Measurements from ENCODE around the gene KIFBP.

The KIFBP gene

DNA sequence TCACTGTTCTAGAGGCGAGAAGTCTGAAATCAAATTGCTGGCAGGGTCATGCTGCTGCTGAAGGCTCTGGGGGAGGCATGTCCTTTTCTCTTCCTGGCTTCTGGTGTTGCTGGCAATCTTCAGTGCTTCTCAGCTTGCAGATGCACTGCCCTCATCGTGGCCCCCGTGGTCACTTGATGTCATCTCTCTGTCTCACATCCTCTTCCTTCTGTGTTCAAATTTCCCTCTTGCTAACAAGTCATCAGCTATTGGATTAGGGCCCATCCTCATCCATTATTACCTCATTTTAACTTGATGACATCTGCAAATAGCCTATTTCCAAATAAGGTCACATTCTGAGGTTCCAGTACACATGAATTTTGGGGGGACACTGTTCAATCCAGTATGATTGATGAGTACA lies 62.7 kb downstream of the KIFBP start:
- Mint-ChIP-seq H3K4me1 (ENCODE audit: low read depth) (peaks cover 37% of the 10 kb centered on the region), H3K27me3 (ENCODE audit: low read depth) (no peaks in the 10 kb centered on the region), H3K9me3 (no peaks in the 10 kb centered on the region), H3K4me3 (no peak overlapping the region), H3K27ac (peak overlapping the region; percentile 39), H3K36me3 (ENCODE audit: low read depth) (no peaks in the 10 kb centered on the region)

GRCh38 chr10:69051710-69052487 lies 63.3 kb downstream of the KIFBP start:
- no peaks in the 10 kb centered on the region for H3K9me3 Mint-ChIP-seq
- no peaks in the 10 kb centered on the region for H3K27me3 Mint-ChIP-seq (ENCODE audit: low read depth)
- H3K36me3 Mint-ChIP-seq (ENCODE audit: low read depth): no peaks in the 10 kb centered on the region
- peak overlapping the region; percentile 39 for H3K27ac Mint-ChIP-seq
- peaks cover 38% of the 10 kb centered on the region for H3K4me1 Mint-ChIP-seq (ENCODE audit: low read depth)
- no peak overlapping the region for H3K4me3 Mint-ChIP-seq

DNA sequence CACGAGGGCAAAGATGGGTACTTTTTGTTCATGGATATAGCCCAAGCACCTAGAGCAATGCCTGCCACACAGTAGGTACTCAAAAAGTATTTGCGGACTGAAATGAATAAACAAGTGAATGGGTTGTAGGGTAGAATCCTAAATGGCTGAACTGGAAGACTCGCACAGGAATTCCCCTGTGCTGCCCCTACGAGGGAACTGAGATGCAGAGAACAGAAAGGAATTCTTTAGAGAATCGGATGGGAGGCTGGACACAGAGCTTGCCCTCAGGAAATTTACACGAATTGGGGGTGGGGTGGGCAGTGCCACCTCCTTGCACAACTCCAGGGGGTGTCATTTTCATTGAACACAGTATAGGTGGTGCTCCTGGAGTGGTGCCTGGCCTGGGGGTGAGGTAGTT lies 64.1 kb downstream of the KIFBP start:
- no peaks in the 10 kb centered on the region for H3K9me3 Mint-ChIP-seq
- peaks cover 44% of the 10 kb centered on the region for H3K4me1 Mint-ChIP-seq (ENCODE audit: low read depth)
- H3K27ac Mint-ChIP-seq: peak overlapping the region; percentile 12
- H3K36me3 Mint-ChIP-seq (ENCODE audit: low read depth): no peaks in the 10 kb centered on the region
- no peak overlapping the region for H3K4me3 Mint-ChIP-seq
- H3K27me3 Mint-ChIP-seq (ENCODE audit: low read depth): no peaks in the 10 kb centered on the region

GRCh38 chr10:69055241-69055640 lies 66.6 kb downstream of the KIFBP start:
- no peaks in the 10 kb centered on the region for H3K9me3 Mint-ChIP-seq

DNA sequence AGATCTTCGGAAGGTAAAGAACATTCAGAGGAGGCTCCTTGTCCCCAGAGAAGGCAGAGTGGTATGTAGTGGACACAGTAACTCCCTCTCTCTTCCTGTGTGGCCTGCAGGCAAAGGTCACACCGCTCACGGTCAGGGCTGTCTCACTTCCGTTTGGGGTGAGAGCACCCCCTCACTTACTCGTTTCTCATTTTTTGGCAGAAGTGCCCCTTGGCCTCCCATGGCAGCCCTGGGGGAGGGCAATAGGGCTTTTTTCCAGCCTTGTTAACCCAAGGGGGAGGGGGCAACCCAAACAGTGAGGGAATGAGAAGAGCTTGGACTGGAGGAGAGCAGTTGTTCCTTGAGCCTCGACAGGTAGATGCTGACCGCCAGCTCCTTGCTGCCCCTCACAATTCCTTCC lies 67.5 kb downstream of the KIFBP start:
- Mint-ChIP-seq H3K9me3 (no peaks in the 10 kb centered on the region), H3K4me3 (no peak overlapping the region), H3K27ac (peak overlapping the region; percentile 54), H3K4me1 (ENCODE audit: low read depth) (peaks cover 39% of the 10 kb centered on the region), H3K27me3 (ENCODE audit: low read depth) (no peaks in the 10 kb centered on the region), H3K36me3 (ENCODE audit: low read depth) (no peaks in the 10 kb centered on the region)

More at GRCh38 chr10:69055241-69055640, 66.6 kb downstream of the KIFBP start:
- Mint-ChIP-seq H3K4me3 (no peak overlapping the region), H3K36me3 (ENCODE audit: low read depth) (no peaks in the 10 kb centered on the region), H3K4me1 (ENCODE audit: low read depth) (peaks cover 39% of the 10 kb centered on the region), H3K27me3 (ENCODE audit: low read depth) (no peaks in the 10 kb centered on the region), H3K27ac (no peak overlapping the region)

DNA sequence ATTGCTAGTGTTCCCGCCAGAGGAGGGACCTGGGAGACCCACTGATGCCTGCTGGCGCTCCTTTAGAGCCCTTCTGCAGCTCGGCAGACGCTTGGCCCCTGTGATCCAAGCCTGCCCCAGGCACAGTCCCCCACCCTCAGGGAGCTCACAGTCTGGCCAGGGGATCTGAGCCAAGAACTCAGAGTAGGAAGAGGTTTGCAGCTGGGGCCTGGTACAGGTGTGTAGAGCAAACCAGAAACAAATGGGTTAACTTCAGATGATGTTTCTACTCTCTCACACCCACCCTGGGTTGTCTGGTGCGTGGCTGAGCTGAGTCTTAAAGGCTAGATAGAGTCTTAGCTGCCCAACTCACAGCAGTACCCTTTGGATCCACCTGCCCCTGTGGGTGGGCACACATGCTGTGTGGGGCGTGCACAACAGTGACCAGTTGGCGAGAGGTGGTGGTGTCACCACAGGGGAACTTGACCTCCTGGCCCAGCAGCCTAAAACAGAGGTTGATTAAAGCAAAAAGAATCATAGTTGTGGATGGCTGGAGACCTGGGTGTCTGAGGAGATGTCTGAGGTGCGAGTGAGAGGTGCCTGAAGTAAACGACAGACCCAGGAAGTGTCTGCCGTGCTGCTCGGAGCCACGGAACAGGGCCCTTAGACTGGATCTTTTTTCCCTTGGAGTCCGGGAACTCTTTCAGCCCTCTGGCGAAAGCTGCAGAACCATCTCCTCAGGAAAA lies 68.1 kb downstream of the KIFBP start:
- H3K27ac Mint-ChIP-seq: peak overlapping the region; percentile 26
- H3K36me3 Mint-ChIP-seq (ENCODE audit: low read depth): peaks cover 2% of the 10 kb centered on the region
- no peaks in the 10 kb centered on the region for H3K27me3 Mint-ChIP-seq (ENCODE audit: low read depth)
- H3K9me3 Mint-ChIP-seq: no peaks in the 10 kb centered on the region
- H3K4me1 Mint-ChIP-seq (ENCODE audit: low read depth): peaks cover 39% of the 10 kb centered on the region
- H3K4me3 Mint-ChIP-seq: no peak overlapping the region

- Mint-ChIP-seq H3K4me1 (ENCODE audit: low read depth) (peaks cover 42% of the 10 kb centered on the region), H3K27ac (peak overlapping the region; percentile 46), H3K36me3 (ENCODE audit: low read depth) (peaks cover 2% of the 10 kb centered on the region), H3K4me3 (no peak overlapping the region), H3K9me3 (no peaks in the 10 kb centered on the region), H3K27me3 (ENCODE audit: low read depth) (no peaks in the 10 kb centered on the region)
Measured at GRCh38 chr10:69057261-69057950, 68.8 kb downstream of the KIFBP start.

DNA sequence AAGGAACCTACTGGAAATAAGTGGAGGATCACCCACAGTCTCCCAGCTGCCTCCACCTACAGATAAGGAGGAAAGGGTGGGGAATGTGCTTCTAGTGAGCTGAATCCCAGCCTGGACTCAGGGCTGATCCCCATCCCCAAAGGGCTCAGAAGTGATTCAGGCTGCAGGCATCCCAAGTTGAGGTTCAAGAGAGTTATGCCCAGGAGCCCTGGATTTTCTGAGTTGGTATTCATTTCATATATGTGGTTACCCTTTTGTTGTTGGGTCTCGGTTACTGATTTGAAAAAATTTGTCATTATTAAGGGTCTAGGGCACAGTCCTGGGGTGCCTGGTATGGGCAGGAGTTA lies 69.3 kb downstream of the KIFBP start:
- H3K27ac Mint-ChIP-seq: peak overlapping the region; percentile 46
- no peak overlapping the region for H3K4me3 Mint-ChIP-seq
- H3K27me3 Mint-ChIP-seq (ENCODE audit: low read depth): no peaks in the 10 kb centered on the region
- peaks cover 38% of the 10 kb centered on the region for H3K4me1 Mint-ChIP-seq (ENCODE audit: low read depth)
- peaks cover 2% of the 10 kb centered on the region for H3K36me3 Mint-ChIP-seq (ENCODE audit: low read depth)
- no peaks in the 10 kb centered on the region for H3K9me3 Mint-ChIP-seq

DNA sequence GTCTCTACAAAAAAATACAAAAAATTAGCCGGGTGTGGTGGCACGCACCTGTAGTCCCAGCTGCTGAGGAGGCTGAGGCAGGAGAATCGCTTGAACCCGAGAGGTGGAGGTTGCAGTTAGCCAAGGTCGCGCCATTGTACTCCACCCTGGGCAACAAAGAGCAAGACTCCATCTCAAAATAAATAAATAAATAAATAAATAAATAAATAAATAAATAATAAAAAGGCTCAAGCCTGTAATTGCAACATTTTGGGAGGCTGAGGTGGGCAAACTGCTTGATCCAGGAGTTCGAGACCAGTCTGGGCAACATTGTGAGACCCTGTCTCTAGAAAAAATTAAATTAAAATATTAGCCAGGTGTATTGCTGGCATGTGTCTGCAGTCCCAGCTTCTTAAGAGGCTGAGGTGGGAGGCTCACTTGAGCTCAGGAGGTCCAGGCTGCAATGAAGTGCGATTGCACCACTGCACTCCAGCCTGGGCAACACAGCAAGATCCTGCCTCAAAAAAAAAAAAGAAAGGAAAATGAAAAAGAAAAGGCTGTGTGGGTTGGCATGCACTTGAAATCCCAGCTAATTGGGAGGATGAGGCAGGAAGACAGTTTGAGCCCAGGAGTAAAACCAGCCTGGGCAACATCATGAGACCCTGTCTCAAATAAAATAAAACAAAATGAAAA lies 71.7 kb downstream of the KIFBP start:
- H3K27ac Mint-ChIP-seq: no peak overlapping the region
- H3K4me1 Mint-ChIP-seq (ENCODE audit: low read depth): peaks cover 40% of the 10 kb centered on the region
- H3K9me3 Mint-ChIP-seq: no peaks in the 10 kb centered on the region
- no peaks in the 10 kb centered on the region for H3K27me3 Mint-ChIP-seq (ENCODE audit: low read depth)
- H3K4me3 Mint-ChIP-seq: no peak overlapping the region
- H3K36me3 Mint-ChIP-seq (ENCODE audit: low read depth): peaks cover 2% of the 10 kb centered on the region

- Mint-ChIP-seq H3K36me3 (ENCODE audit: low read depth) (peaks cover 2% of the 10 kb centered on the region), H3K4me3 (peak overlapping the region; percentile 76), H3K27ac (peak overlapping the region; percentile 76), H3K9me3 (no peaks in the 10 kb centered on the region), H3K27me3 (ENCODE audit: low read depth) (no peaks in the 10 kb centered on the region), H3K4me1 (ENCODE audit: low read depth) (peaks cover 44% of the 10 kb centered on the region)
Measured at GRCh38 chr10:69061305-69062161, 72.9 kb downstream of the KIFBP start.

GRCh38 chr10:69062901-69063300 lies 74.3 kb downstream of the KIFBP start:
- Mint-ChIP-seq H3K9me3 (no peaks in the 10 kb centered on the region), H3K36me3 (ENCODE audit: low read depth) (peaks cover 2% of the 10 kb centered on the region), H3K4me3 (no peak overlapping the region), H3K27ac (no peak overlapping the region), H3K27me3 (ENCODE audit: low read depth) (no peaks in the 10 kb centered on the region), H3K4me1 (ENCODE audit: low read depth) (peaks cover 33% of the 10 kb centered on the region)

- peaks cover 31% of the 10 kb centered on the region for H3K4me1 Mint-ChIP-seq (ENCODE audit: low read depth)
- H3K27me3 Mint-ChIP-seq (ENCODE audit: low read depth): no peaks in the 10 kb centered on the region
- H3K36me3 Mint-ChIP-seq (ENCODE audit: low read depth): peaks cover 2% of the 10 kb centered on the region
- H3K4me3 Mint-ChIP-seq: no peak overlapping the region
- no peaks in the 10 kb centered on the region for H3K9me3 Mint-ChIP-seq
- H3K27ac Mint-ChIP-seq: no peak overlapping the region
Measured at GRCh38 chr10:69064762-69065328, 76.2 kb downstream of the KIFBP start.
